ENCODE data around the gene PPP2R5B. TPM values are rescaled to one million over a fixed set of nuclear protein-coding genes. Genes with fewer than 3 reads are reported as not detected.

The PPP2R5B gene
- total RNA-seq, 2 experiments from 2014 or later = 20.2 to 21.2 TPM

- H3K27ac Mint-ChIP-seq = peak overlapping the region; percentile 74
- H3K4me3 Mint-ChIP-seq = peak overlapping the region; percentile 55
- no peak for DNase-seq
- POLR2A ChIA-PET = interaction anchor here (1.0 to 5.6 kb wide), 6 partner anchors 13 to 40 kb away, joined by 3 to 51 read pairs (median 6); no protein-coding TSS in a partner anchor
- TF ChIP-seq, protein P1, sequence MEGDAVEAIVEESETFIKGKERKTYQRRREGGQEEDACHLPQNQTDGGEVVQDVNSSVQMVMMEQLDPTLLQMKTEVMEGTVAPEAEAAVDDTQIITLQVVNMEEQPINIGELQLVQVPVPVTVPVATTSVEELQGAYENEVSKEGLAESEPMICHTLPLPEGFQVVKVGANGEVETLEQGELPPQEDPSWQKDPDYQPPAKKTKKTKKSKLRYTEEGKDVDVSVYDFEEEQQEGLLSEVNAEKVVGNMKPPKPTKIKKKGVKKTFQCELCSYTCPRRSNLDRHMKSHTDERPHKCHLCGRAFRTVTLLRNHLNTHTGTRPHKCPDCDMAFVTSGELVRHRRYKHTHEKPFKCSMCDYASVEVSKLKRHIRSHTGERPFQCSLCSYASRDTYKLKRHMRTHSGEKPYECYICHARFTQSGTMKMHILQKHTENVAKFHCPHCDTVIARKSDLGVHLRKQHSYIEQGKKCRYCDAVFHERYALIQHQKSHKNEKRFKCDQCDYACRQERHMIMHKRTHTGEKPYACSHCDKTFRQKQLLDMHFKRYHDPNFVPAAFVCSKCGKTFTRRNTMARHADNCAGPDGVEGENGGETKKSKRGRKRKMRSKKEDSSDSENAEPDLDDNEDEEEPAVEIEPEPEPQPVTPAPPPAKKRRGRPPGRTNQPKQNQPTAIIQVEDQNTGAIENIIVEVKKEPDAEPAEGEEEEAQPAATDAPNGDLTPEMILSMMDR (IDR thresholded peaks at IDR 0.05) = no peak
- no peaks in the 10 kb centered on the region for H3K9me3 Mint-ChIP-seq
- ATAC-seq = no peak
- H3K4me1 Mint-ChIP-seq (ENCODE audit: low read depth) = peaks cover 33% of the 10 kb centered on the region
- no peaks in the 10 kb centered on the region for H3K36me3 Mint-ChIP-seq (ENCODE audit: low read depth)
- intact Hi-C loops (cut with micrococcal nuclease) = no loop called here
- H3K27me3 Mint-ChIP-seq = no peaks in the 10 kb centered on the region
- CTCF ChIA-PET = interaction anchor here (0.6 to 29.9 kb wide), 14 partner anchors 9 to 125 kb away, joined by 3 to 1168 read pairs (median 4); partner anchors contain the start of genes CDC42BPG, MEN1 and PPP2R5B
Observed at GRCh38 chr11:64888406-64888728, 36.1 kb upstream of the PPP2R5B start.

GRCh38 chr11:64888729-64889511, 35.6 kb upstream of the PPP2R5B start:
- Mint-ChIP-seq H3K4me1 (ENCODE audit: low read depth) (peaks cover 30% of the 10 kb centered on the region), H3K9me3 (no peaks in the 10 kb centered on the region), H3K27ac (no peak overlapping the region), H3K27me3 (no peaks in the 10 kb centered on the region), H3K36me3 (ENCODE audit: low read depth) (no peaks in the 10 kb centered on the region), H3K4me3 (no peak overlapping the region)
- ATAC-seq = no peak
- CTCF ChIA-PET = interaction anchor here (0.8 to 29.9 kb wide), 6 partner anchors 29 to 124 kb away, joined by 3 to 1168 read pairs (median 4); partner anchors contain the start of genes CDC42BPG, MEN1 and PPP2R5B
- POLR2A ChIA-PET = interaction anchor here (1.0 to 5.6 kb wide), 6 partner anchors 14 to 125 kb away, joined by 3 to 51 read pairs (median 6); partner anchors contain the start of gene ARL2
- no peak for DNase-seq
- TF ChIP-seq, protein P1 (IDR thresholded peaks at IDR 0.05) = no peak
- intact Hi-C loops (cut with micrococcal nuclease) = no loop called here

GRCh38 chr11:64890522-64890939, 34.0 kb upstream of the PPP2R5B start:
- DNase-seq (no peak), ATAC-seq (no peak)
- intact Hi-C loops (cut with micrococcal nuclease) = no loop called here
- no peaks in the 10 kb centered on the region for H3K27me3 Mint-ChIP-seq
- no peaks in the 10 kb centered on the region for H3K36me3 Mint-ChIP-seq (ENCODE audit: low read depth)
- CTCF ChIA-PET = interaction anchor here (1.1 to 29.9 kb wide), 4 partner anchors 9 to 34 kb away, joined by 3 to 1168 read pairs (median 4); partner anchors contain the start of gene CDC42BPG
- peak overlapping the region; percentile 25 for H3K27ac Mint-ChIP-seq
- POLR2A ChIA-PET = interaction anchor here (1.0 kb wide), 1 partner anchor 31 kb away, joined by 3 read pairs; no protein-coding TSS in a partner anchor
- no peaks in the 10 kb centered on the region for H3K9me3 Mint-ChIP-seq
- H3K4me3 Mint-ChIP-seq = no peak overlapping the region
- TF ChIP-seq, protein P1 (IDR thresholded peaks at IDR 0.05) = no peak
- peaks cover 17% of the 10 kb centered on the region for H3K4me1 Mint-ChIP-seq (ENCODE audit: low read depth)

DNA sequence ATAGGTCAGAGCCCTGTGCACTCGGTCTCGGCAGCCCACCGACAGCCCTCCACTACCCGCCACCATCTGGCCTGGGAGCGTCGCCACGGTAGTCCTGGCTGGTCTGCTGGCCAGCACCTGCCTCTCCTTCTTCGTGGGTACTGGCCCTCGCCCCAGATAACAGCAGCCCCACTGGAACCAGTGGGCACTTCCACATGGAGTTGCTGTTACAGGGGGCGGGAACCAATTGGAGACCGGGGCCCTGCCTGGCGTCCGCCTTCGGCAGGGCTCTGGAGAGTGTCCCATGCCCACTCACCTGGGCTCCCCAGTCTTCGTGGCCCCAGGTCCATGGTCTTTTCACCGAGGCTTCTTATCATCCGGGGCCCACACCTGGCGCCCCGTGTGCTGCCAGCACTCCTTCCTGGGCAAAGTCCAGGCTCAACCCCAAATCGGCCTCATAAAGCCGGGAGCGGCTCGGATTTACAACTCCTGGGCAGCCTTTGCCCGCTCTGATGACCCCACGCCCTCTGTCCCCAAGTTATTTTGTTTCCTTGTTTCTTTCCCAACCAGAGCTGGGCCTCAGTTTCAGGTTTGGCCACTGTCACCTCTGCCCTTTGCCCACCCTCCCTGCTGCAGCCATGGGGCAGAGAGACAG, 33.2 kb upstream of the PPP2R5B start:
- Mint-ChIP-seq H3K27ac (no peak overlapping the region), H3K9me3 (no peaks in the 10 kb centered on the region), H3K4me3 (no peak overlapping the region), H3K4me1 (ENCODE audit: low read depth) (peaks cover 10% of the 10 kb centered on the region), H3K27me3 (no peaks in the 10 kb centered on the region), H3K36me3 (ENCODE audit: low read depth) (no peaks in the 10 kb centered on the region)
- no peak for ATAC-seq
- intact Hi-C loops (cut with micrococcal nuclease) = no loop called here
- DNase-seq = no peak
- POLR2A ChIA-PET = interaction anchor here (0.6 to 1.0 kb wide), 2 partner anchors 14 to 31 kb away, joined by 3 read pairs; no protein-coding TSS in a partner anchor
- CTCF ChIA-PET = interaction anchor here (1.1 to 29.9 kb wide), 4 partner anchors 10 to 35 kb away, joined by 3 to 1168 read pairs (median 4); partner anchors contain the start of genes CDC42BPG and PPP2R5B
- TF ChIP-seq, protein P1 (IDR thresholded peaks at IDR 0.05) = no peak
